ENCODE data around the gene STT3B. TPM values are rescaled to one million over a fixed set of nuclear protein-coding genes. Genes with fewer than 3 reads are reported as not detected.

Gene STT3B
- polyA plus RNA-seq, 1 donor (not counting 4 experiments of a cell fraction or from before 2014, with no cell fraction given), result 129 TPM

GRCh38 chr3:31514570-31514969 lies 18.2 kb upstream of the STT3B start:
- Histone ChIP-seq H3K9ac (ENCODE audit: control insufficient read depth, extremely low read depth, insufficient read depth, low read length) (no peak overlapping the region), H3K4me1 (ENCODE audit: control insufficient read depth, extremely low read depth, insufficient read depth, low read length) (no peaks in the 10 kb centered on the region), H3K27ac (ENCODE audit: control insufficient read depth, insufficient read depth, low read length) (no peak overlapping the region), H3K27me3 (ENCODE audit: control insufficient read depth, extremely low read depth, insufficient read depth, low read length) (peaks cover 1% of the 10 kb centered on the region), H4K20me1 (ENCODE audit: control insufficient read depth, extremely low read depth, insufficient read depth, low read length) (no peaks in the 10 kb centered on the region), H3K36me3 (ENCODE audit: control insufficient read depth in 2 of 2, extremely low read depth in 1 of 2, insufficient read depth in 2 of 2, low read length in 2 of 2) (no peaks in the 10 kb centered on the region), H3K4me2 (ENCODE audit: control insufficient read depth, extremely low read depth, insufficient read depth, low read depth, low read length) (no peak overlapping the region), H3K9me1 (ENCODE audit: control insufficient read depth, extremely low read depth, insufficient read depth, low read length) (no peaks in the 10 kb centered on the region), H3K4me3 (ENCODE audit: control insufficient read depth in 2 of 3, extremely low read depth in 1 of 3, insufficient read depth in 2 of 3, low read depth in 1 of 3, low read length in 3 of 3) (no peak overlapping the region), H3K9me3 (ENCODE audit: control insufficient read depth, low read depth, low read length) (no peaks in the 10 kb centered on the region), H3K79me2 (ENCODE audit: control insufficient read depth, insufficient read depth, low read length) (no peaks in the 10 kb centered on the region), H2AFZ (ENCODE audit: control insufficient read depth, low read length) (no peak overlapping the region)
- DNase-seq (ENCODE audit: low read depth, low spot score), result no peak
- no peak for FAIRE-seq
- TF ChIP-seq EZH2 (IDR thresholded peaks at IDR 0.05; ENCODE audit: low read length), result no peak
- no peak for TF ChIP-seq CTCF (optimal IDR thresholded peaks at IDR 0.05 in 1 of 3, IDR thresholded peaks at IDR 0.05 in 1 of 3, conservative IDR thresholded peaks at IDR 0.05 in 1 of 3; ENCODE audit: extremely low read depth in 1 of 3, insufficient read depth in 2 of 3, low read length in 3 of 3)
- dilution Hi-C loops (cut with MboI; ENCODE audit: extremely low pct_ligation_motif_present, low sequenced_read_pairs), result no loop called here

- no peak overlapping the region for H3K4me3 ChIP-seq (ENCODE audit: control insufficient read depth in 2 of 3, extremely low read depth in 1 of 3, insufficient read depth in 2 of 3, low read depth in 1 of 3, low read length in 3 of 3)
- no peak overlapping the region for H3K27ac ChIP-seq (ENCODE audit: control insufficient read depth, insufficient read depth, low read length)
- H3K4me1 ChIP-seq (ENCODE audit: control insufficient read depth, extremely low read depth, insufficient read depth, low read length), result no peaks in the 10 kb centered on the region
- H3K9ac ChIP-seq (ENCODE audit: control insufficient read depth, extremely low read depth, insufficient read depth, low read length), result no peak overlapping the region
- H3K4me2 ChIP-seq (ENCODE audit: control insufficient read depth, extremely low read depth, insufficient read depth, low read depth, low read length), result no peak overlapping the region
- TF ChIP-seq EZH2 (IDR thresholded peaks at IDR 0.05; ENCODE audit: low read length) (no peak), CTCF (optimal IDR thresholded peaks at IDR 0.05 in 1 of 3, IDR thresholded peaks at IDR 0.05 in 1 of 3, conservative IDR thresholded peaks at IDR 0.05 in 1 of 3; ENCODE audit: extremely low read depth in 1 of 3, insufficient read depth in 2 of 3, low read length in 3 of 3) (no peak)
- H3K9me1 ChIP-seq (ENCODE audit: control insufficient read depth, extremely low read depth, insufficient read depth, low read length), result no peaks in the 10 kb centered on the region
- no peak for FAIRE-seq
- H3K9me3 ChIP-seq (ENCODE audit: control insufficient read depth, low read depth, low read length), result no peaks in the 10 kb centered on the region
- no peaks in the 10 kb centered on the region for H4K20me1 ChIP-seq (ENCODE audit: control insufficient read depth, extremely low read depth, insufficient read depth, low read length)
- H2AFZ ChIP-seq (ENCODE audit: control insufficient read depth, low read length), result no peak overlapping the region
- no peak for DNase-seq (ENCODE audit: low read depth, low spot score)
- H3K36me3 ChIP-seq (ENCODE audit: control insufficient read depth in 2 of 2, extremely low read depth in 1 of 2, insufficient read depth in 2 of 2, low read length in 2 of 2), result no peaks in the 10 kb centered on the region
- no peaks in the 10 kb centered on the region for H3K79me2 ChIP-seq (ENCODE audit: control insufficient read depth, insufficient read depth, low read length)
- no peaks in the 10 kb centered on the region for H3K27me3 ChIP-seq (ENCODE audit: control insufficient read depth, extremely low read depth, insufficient read depth, low read length)
- dilution Hi-C loops (cut with MboI; ENCODE audit: extremely low pct_ligation_motif_present, low sequenced_read_pairs), result no loop called here
These were observed 17.0 kb upstream of the STT3B start for GRCh38 chr3:31515486-31516284.

Data from keratinocyte (primary cell).